Heart right ventricle (tissue), 16 donors: ENCODE data around the gene SET. TPM values are rescaled to one million over a fixed set of nuclear protein-coding genes. Genes with fewer than 3 reads are reported as not detected.
A peak's percentile ranks its signal among the peaks of the same experiment; 100 is the strongest.
"Not testable (repeated sequence)": the region's sequence is repeated elsewhere in the genome, so short reads cannot be mapped to it uniquely, and the experiment has no call there.

Experiments used
- ATAC-seq, 8 donors: fragments of 200-7000 bp; cut with Tn5 transposase; one replicate each; pipeline ENCODE4 v1.9.1; 2020; ENCODE audit warnings: mild to moderate bottlenecking in 8 of 8, moderate library complexity in 8 of 8, moderate number of reproducible peaks in 1 of 8
- DNase-seq, 2 donors: peaks; one replicate each; pipeline ENCODE4 v3.0.0-alpha.2; 2020
- H3K27ac ChIP-seq, 10 donors: fragments of 200-600 bp; sonication (generic) in 2 of 10; one replicate each; pipeline versions ENCODE4 v1.5.0 to v1.8.0; 2020 to 2022; ENCODE audit warnings: mild to moderate bottlenecking in 3 of 10
- H3K27me3 ChIP-seq, 7 donors: fragments of 200-600 bp; one replicate each; pipeline ENCODE4 v1.8.0; 2021 to 2022; ENCODE audit warnings: mild to moderate bottlenecking in 2 of 7
- H3K36me3 ChIP-seq, 9 donors: fragments of 200-600 bp; sonication (generic) in 1 of 9; one replicate each; pipeline versions ENCODE4 v1.5.0 to v1.8.0; 2020 to 2022; ENCODE audit warnings: mild to moderate bottlenecking in 2 of 9
- H3K4me1 ChIP-seq, 9 donors: fragments of 200-600 bp; sonication (generic) in 1 of 9; one replicate each; pipeline versions ENCODE4 v1.5.0 to v1.8.0; 2020 to 2022; ENCODE audit warnings: mild to moderate bottlenecking in 4 of 9
- H3K4me3 ChIP-seq, 10 donors: fragments of 200-600 bp; sonication (generic) in 2 of 10; one replicate each; pipeline versions ENCODE4 v1.5.0 to v1.8.0; 2020 to 2022; ENCODE audit warnings: mild to moderate bottlenecking in 7 of 10, moderate library complexity in 2 of 10
- H3K9me3 ChIP-seq, 11 donors: fragments of 200-600 bp in 10 of 11; sonication (generic) in 2 of 11; one replicate each; pipeline versions ENCODE4 v1.5.0 to v1.8.0; 2013 to 2022; ENCODE audit warnings: mild to moderate bottlenecking in 2 of 11, control low read depth in 1 of 11, moderate library complexity in 1 of 11
- WGBS, 2 donors: extraction: QIAGEN DNeasy Blood & Tissue Kit; methylation state at CpG; one replicate each; pipeline ENCODE4 v1.1.7; 2013; ENCODE audit warnings: inconsistent platforms in 1 of 2; 5-methylcytosine and 5-hydroxymethylcytosine counted together
- intact Hi-C, 10 donors: fragments of 100-400 bp; cut with DNase I; formaldehyde crosslinking; loops; one replicate each; pipeline versions ENCODE4 v1.11.1 to v1.14.2; 2022
- polyA plus RNA-seq, 2 donors: library from polyadenylated mRNA; stranded (reverse); fragments of 200-250 nt; gene quantifications; one replicate each; pipeline ENCODE4 v1.2.3, GENCODE V29; 2013
- total RNA-seq, 10 donors: library from RNA; stranded (reverse); fragmentation: NEBNext Ultra II Directional in 3 of 10; extraction: Animal tissue kit (Norgen Biotek cat#: 25700) in 3 of 10; gene quantifications; one replicate each; pipeline versions ENCODE4 v1.2.1 to v1.2.4, GENCODE V29; 2021 to 2023
- TF ChIP-seq, protein P1 (sequence below), 9 donors: fragments of 200-600 bp; sonication (generic) in 2 of 9; IDR thresholded peaks; one replicate each; pipeline versions ENCODE4 v1.5.0 to v1.8.0; 2021 to 2022; ENCODE audit warnings: antibody characterized with exemption in 9 of 9, mild to moderate bottlenecking in 5 of 9, moderate library complexity in 1 of 9
- donor health status: Arrhythmogenic right ventricular cardiomyopathy.
- donor health status: ischemic (EF 13 %, LVEDD 7.1; RV severe dilation, severe dysfunction).
- donor health status: healthy with polysubstance abuse.
- donor health status: DM: no; HTN: yes; CAD: no.
- donor health status: DM: no; HTN: no; CAD: no.
- donor health status: ischemic (EF 25% LVEDD 6.9; RV normal size, moderate dysfunction).
- donor health status: ischemic (EF 25% LVEDD 5.7; RV mildly dilated, moderate dysfunction).
- donor health status: healthy.
- donor health status: DM: yes; HTN: yes; CAD: no.
- donor health status: Ischemic cardiomyopathy.
- donor health status: ischemic (EF 35%, LVEDD 5.7; RV mildly dilated, moderate dysfunction).
- donor health status: nonischemic (EF 11% LVEDD 7.7; RV severe dilation, severe dysfunction).
- donor health status: DM: yes; HTN: yes; CAD: no.
- donor health status: PGD.
- donor health status: ischemic (EF 29% LVEDD 5.4; RV normal size, mild dysfunction).
- donor health status: nonischemic (EF 23%, LVEDD 6.1; RV moderate dilation, normal function).

SET gene
- total and polyA plus RNA-seq, 12 donors: 87.0 to 228 (median 196) TPM

DNA sequence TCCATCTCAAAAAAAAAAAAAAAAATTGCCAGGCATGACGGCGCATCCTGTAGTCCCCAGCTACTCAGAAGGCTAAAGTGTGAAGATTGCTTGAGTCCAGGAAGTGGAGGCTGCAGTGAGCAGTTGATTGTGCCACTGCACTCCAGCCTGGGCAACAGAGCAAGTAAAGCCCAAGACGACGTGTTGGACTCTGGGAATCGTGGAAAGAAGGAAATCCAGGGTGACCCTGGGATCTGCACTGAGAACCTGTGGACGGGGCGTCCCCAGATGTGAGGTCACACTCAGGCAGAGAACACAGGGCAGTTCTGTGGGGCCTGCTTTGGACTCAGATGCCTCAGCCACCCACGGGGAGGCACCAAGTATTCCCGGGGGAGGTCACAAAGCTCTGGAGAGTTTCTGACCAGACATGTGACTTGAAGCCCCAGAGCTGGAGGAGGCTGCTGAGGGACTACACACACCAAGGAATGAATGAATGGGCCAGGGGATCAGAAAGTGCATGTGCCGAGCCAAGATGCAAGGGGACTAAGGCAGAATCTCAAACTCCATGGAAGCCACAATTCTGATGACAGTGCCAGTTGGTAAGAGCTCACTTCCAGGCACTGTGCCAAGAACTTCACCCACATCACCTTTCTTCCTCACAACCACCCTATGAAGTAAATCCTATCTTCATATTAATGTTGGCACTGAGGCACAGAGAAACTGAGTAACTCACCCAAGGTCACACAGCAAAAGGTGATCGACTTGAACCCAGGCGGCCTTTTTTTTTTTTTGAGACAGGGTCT, 45.3 kb upstream of the SET start:
- 72 to 76% methylated on average over 12 of the region's 12 CpGs for WGBS, 2 donors

DNA sequence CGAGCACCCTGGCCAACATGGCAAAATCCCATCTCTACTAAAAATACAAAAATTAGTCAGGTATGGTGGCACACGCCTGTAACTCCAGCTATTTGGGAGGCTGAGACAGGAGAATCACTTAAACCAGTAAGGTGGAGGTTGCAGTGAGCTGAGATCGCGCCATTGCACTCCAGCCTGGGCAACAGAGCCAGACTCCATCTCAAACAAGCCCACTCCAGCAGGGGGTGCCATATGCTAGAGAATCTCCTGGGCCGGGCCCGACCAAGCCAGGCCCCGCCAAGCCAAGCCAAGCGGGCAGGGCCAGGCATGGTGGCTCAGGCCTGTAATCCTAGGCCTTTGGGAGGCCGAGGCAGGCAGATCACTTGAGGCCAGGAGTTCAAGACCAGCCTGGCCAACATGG, 40.8 kb upstream of the SET start:
- not testable (repeated sequence) for H3K27ac ChIP-seq
- peak in 7 of 8 donors; percentile 29 to 76 (median 59) for ATAC-seq
- WGBS, 2 donors: 93 to 94% methylated on average over 9 of the region's 9 CpGs

More for the DNA sequence above, 45.3 kb upstream of the SET start:
- ATAC-seq: no peak
- no peak overlapping the region for H3K4me3 ChIP-seq
- H3K36me3 ChIP-seq: peaks cover 0 to 17% (median 0%) of the 10 kb centered on the region in 9 donors
- no peaks in the 10 kb centered on the region for H3K9me3 ChIP-seq
- H3K27ac ChIP-seq: no peak overlapping the region
- no peak for DNase-seq
- no peaks in the 10 kb centered on the region for H3K4me1 ChIP-seq
- TF ChIP-seq, protein P1, sequence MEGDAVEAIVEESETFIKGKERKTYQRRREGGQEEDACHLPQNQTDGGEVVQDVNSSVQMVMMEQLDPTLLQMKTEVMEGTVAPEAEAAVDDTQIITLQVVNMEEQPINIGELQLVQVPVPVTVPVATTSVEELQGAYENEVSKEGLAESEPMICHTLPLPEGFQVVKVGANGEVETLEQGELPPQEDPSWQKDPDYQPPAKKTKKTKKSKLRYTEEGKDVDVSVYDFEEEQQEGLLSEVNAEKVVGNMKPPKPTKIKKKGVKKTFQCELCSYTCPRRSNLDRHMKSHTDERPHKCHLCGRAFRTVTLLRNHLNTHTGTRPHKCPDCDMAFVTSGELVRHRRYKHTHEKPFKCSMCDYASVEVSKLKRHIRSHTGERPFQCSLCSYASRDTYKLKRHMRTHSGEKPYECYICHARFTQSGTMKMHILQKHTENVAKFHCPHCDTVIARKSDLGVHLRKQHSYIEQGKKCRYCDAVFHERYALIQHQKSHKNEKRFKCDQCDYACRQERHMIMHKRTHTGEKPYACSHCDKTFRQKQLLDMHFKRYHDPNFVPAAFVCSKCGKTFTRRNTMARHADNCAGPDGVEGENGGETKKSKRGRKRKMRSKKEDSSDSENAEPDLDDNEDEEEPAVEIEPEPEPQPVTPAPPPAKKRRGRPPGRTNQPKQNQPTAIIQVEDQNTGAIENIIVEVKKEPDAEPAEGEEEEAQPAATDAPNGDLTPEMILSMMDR (IDR thresholded peaks at IDR 0.05): no peak
- H3K27me3 ChIP-seq: no peaks in the 10 kb centered on the region
- intact Hi-C loops: no loop called here

DNA sequence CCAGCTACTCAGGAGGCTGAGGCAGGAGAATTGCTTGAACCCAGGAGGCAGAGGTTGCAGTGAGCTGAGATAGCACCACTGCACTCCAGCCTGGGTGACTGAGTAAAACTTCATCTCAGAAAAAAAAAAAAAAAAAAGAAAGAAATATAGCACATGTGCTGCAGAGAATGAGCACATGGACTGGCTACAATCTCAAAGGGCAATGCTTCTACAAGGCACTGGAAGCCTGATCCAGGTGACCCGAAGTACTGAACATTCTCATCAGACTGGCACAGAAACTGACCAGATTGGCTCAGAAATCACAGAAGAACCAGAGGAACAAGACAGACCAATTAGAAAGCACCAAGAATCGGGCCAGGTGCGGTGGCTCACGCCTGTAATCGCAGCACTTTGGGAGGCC, 37.2 kb upstream of the SET start:
- Histone ChIP-seq H3K27ac (no peak overlapping the region), H3K36me3 (no peaks in the 10 kb centered on the region), H3K27me3 (no peaks in the 10 kb centered on the region), H3K9me3 (no peaks in the 10 kb centered on the region), H3K4me1 (peaks cover 0 to 7% (median 7%) of the 10 kb centered on the region in 9 donors), H3K4me3 (no peak overlapping the region)
- TF ChIP-seq, protein P1 (IDR thresholded peaks at IDR 0.05): no peak
- WGBS, 2 donors: 97 to 99% methylated on average over 5 of the region's 5 CpGs
- intact Hi-C loops: no loop called here
- no peak for DNase-seq
- ATAC-seq: no peak

More for the DNA sequence above, 40.8 kb upstream of the SET start:
- intact Hi-C loops, H3K9me3 ChIP-seq, H3K4me3 ChIP-seq, H3K27me3 ChIP-seq, H3K4me1 ChIP-seq, H3K36me3 ChIP-seq: not testable (repeated sequence)
- TF ChIP-seq, protein P1 (IDR thresholded peaks at IDR 0.05): peak in 6 of 9 donors; percentile 15 to 52 (median 26)
- peak in 1 of 2 donors; percentile 47 for DNase-seq

- TF ChIP-seq, protein P1 (IDR thresholded peaks at IDR 0.05): no peak
- Histone ChIP-seq H3K4me1 (peaks cover 0 to 15% (median 11%) of the 10 kb centered on the region in 9 donors), H3K9me3 (no peaks in the 10 kb centered on the region), H3K27me3 (no peaks in the 10 kb centered on the region), H3K4me3 (no peak overlapping the region), H3K27ac (no peak overlapping the region), H3K36me3 (no peaks in the 10 kb centered on the region)
- DNase-seq (no peak), ATAC-seq (no peak)
- intact Hi-C loops: no loop called here
- 93% methylated on average over 8 of the region's 8 CpGs for WGBS, 2 donors
Observed at GRCh38 chr9:128653908-128654307, 35.1 kb upstream of the SET start.
